Embryonic facial prominence (tissue), 1 donor: ENCODE measurements around the gene LDLRAD4.

Experiments
- DNase-seq: peaks from one replicate; pipeline ENCODE4 v3.0.0-alpha.2; 2016; ENCODE audit errors: extremely low spot score

LDLRAD4 gene

DNA sequence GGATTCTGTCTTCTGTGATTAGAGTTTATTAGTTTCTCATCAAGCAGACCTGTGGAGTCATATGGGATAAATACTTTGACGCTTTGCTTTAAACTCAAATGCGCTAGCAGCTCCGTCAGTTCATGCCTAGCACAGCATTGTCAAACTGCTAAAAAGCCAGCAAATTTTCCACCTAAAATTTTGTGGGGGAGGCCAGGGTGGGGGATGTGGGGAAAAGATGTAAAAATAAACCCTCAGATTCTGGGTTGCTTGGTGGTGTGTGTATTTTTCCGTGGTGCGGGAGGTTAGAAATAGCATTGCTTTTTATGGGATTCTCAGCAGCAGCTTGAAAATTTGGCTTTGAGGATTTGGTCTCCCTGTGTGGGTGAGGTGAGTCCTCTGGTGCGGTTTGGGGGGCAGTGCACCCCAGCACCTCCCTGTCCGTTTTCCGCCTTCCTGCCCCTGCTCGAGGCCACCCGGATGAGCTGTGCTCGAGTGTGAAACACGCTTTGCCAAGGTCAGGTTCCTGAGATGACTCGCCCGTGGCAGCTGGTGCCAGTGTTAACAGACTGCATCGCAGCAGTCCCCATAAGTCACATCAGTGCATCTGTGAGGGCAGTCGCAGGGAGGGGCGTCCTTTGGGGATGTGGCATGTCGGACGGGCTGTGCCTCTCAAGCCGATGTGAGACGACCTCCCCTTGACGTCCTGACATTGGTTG lies 65.9 kb downstream of the LDLRAD4 start:
- no peak for DNase-seq

DNA sequence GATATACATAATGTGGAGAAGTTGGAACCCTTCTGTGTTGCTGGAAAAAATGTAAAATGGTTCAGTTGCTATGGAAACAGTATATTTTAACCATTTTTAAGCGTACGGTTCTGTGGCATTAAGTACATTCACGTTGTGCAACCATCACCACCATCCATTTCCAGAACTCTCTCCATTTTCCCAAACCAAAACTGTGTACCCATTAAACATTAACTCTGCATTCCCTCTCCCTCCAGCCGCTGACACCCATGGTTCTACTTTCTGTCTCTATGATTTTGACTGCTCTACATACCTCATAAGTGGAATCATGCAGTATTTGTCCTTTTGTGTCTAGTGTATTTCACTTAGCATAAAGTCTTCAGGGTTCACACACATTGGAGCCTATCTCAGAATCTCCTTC lies 67.3 kb downstream of the LDLRAD4 start:
- no peak for DNase-seq

DNA sequence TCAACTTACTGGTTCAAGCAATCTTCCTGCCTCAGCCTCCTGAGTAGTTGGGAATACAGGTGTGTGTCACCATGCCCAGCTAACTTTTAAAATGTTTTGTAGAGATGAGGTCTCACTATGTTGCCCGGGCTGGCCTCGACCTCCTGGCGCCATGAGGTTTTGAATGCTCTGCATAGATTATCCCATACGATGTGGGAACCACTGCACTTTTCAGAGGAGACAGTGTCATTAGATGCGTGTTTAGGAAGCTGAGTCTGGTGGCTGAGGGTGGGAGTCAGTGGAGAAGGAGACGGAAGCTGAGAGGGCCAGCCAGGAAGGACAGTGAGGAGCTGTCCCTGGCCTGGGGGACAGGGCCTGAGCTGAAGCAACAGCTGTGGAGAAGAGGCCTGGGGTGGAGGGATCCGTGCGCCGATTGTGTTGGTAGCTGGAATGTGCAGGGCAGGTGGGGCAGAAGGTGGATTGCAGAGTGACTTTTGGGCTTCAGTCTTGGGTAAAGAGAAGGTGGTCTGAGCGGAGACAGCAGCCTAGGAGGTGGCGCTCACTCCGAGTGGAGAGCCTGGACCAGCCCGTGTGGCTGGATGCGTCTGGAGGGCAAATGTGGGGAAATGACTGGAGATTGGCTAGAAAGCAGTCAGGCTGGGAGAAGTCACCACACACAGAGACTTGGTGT lies 68.0 kb downstream of the LDLRAD4 start:
- DNase-seq = no peak

DNA sequence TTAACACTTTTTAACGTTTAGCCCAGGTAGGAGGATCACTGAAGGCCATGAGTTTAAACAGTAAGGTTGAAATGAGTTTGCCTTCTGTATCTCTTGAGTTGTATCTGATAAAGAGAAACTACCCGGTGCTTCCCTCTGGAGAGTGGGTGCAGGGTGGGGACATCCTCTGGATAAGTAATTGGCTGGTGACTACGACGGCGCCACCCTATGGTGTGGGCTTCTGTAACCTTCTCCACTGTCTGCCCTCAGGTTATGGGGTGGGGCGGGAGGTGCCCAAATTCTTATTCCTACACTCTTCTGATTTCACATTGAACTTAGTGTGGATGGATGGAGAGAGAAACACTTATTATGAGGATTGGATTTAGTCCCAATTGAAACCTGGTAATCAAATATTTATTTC lies 68.8 kb downstream of the LDLRAD4 start:
- DNase-seq = no peak

DNA sequence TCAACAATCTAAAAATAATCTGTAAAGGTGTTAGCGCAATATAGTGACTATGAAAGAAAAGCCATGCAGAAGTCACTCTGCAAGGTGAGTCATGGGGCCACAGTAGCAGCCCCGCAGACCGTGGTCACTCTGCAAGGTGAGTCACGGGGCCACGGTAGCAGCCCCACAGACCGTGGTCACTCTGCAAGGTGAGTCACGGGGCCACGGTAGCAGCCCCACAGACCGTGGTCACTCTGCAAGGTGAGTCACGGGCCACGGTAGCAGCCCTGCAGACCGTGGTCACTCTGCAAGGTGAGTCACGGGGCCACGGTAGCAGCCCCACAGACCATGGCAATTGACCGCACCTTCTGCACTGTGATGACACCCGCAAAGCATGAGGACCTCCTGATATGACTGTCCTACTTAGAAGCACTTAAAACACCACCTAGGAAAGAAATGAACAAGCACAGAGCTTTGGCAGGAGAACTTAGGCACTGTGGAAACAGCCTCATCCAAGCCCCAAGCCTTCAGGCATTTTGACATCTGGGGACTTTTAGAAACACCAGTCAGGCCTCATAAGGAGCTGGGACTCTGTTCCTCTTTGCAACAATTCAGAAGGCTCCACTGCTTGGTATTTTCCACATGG lies 70.1 kb downstream of the LDLRAD4 start:
- DNase-seq = no peak

DNA sequence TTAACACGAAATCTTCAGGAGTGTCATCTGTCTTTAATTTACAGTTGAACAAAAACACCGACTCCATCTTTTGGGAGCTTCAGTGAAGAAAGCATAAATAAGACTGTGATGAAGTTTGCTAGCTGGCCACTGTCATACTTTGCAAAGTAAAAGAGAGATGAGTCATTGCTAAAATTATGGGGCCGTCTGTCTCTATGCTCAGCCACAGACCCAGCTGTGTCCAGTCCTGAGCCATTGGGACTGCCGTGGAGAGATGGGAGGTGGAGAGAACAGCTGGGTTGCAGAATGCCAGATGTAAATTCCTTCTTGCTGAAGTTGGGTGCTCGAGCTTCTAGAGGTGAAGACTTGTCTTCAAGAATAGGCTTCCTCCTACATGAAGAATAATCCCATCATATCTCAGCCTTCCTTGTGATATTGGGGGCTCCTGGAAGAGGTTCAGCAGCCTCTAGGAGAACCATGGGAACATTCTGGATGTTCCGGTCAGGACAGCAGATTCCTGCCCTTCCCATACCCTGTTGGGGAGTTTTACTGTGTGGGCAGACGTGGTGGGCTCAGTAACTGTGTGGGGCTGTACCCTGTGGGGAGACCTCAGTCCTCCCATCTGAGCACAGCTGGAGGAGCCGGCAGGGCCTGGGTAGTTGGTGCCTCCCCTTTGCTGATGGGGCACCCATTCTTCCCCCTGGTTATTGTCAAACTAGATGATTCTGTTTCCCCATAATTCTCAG lies 71.1 kb downstream of the LDLRAD4 start:
- DNase-seq = no peak

DNA sequence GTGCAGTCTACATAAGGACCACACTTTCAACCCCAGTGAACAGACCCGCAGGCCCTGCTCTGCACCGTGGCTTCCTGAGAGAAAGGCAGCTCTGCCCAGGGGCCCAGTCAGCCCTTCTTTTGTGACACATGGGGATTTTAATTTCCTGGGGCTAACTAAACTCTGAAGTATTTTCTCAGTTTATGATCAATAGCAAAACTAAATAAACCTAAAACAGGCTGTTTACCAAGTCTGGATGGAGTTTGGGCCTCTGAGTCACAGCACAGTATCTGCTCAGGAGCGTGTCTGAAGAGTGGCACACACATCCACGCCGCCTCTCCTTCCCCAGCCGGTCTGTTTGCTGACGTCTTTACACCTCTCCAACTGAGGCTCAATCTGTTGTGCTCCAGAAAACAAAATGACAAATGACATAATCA lies 72.3 kb downstream of the LDLRAD4 start:
- DNase-seq = no peak

DNA sequence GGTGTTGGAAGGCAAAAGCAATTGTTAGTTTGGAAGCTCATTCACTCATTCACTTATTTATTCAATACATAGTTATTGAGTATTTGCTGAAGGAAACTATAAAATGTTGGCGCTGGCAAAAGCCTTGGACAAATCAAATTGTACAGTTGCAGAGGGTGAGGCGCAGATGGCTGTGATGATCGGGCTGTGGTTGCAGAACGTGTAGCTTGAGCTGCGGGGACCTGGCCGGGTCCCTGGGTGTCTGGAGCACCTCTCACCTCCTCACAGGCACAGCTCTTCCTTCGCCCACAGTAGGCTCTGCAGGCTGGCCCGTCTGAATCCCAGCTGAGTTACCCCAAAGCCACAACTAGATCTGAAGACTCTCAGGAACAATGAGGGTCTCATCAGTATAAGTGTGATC lies 72.7 kb downstream of the LDLRAD4 start:
- no peak for DNase-seq

DNA sequence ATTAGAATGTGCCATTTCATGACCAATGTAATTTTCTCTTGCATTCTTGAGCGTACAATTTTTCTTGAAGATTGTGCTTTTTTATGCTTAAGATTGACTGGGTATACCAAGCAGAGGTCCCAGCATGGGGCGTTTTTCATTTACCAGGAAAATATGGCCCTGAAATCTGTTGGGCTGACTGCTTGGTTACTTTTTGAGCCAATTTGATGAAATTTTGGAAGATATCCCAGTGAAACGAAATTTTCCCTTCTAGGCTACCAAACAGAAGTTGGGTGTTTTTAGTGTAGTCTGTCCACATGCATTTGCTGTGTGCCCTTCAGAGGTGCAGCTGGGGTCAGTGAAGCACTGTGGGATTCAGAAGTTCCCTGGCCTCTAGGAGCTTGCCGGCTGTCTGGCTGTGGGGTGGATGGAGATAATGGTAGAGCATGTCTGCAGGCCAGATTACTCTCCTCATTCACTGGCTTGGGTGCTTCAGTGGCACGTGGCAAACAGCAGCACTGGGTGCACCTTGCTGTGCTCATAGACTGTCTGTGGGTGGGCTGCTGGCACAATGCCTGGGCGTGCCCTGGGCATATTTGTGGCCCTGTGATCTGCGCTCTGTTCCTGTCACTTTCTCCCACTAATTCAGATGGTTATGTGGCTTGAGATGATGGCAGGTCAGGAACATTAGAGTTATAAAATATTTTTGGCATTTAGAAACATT lies 73.3 kb downstream of the LDLRAD4 start:
- no peak for DNase-seq

DNA sequence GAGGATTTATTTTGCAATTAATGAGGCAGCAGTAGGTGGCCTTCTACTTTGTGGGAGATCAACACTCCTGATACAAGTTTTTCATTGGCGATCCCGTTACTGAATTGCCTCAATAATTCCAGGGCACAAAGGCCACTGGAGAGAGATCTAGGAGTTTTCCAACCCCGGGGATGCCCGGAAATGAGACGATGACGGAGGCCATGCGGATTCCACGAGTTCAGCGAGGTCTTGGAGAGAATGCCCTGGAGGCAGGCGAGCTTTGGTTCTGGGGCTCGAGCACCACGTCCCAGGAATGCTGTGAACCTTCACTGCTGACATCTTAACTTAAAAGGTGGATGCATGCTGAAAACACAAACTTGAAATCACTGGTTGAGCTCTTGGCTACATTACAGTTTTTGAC lies 74.2 kb downstream of the LDLRAD4 start:
- DNase-seq = no peak

DNA sequence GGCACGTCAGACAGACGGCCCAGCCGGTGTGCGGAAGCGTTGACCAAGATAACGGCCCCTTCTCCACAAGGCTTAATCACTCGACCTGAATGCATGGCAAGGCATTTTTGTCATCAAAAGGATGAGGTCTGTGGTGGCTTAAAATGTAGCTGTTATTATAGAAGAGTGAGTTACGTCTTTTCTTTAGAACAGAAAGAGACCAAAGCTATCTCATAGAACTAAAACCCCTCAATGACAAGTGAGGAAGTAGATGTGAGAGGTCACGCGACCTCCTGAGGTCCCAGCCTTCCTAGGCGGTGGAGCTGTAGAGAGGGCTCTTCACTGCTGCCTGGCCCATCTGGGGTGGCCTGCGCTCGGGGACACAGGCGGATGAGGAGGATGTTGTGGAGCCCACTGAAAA lies 75.7 kb downstream of the LDLRAD4 start:
- DNase-seq = no peak

DNA sequence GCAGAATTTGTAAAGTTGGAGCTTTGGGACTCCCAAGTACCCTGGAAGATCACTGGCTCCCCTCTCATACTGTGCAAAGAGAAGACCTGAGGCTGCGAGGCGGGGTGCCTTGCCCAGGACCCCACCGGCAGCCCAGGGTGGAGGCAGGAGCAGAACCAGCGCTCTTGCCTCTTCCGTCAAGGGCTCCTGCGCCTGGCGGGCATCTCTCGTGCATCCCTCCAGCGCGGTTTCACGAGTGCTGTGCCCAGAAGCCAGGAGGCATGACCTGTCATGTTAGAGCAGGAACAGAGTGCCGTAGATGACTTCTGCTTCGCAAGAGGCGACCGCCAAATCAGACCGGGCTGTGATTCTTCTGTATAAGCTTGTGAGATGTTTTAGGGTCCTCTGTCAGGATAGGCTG lies 77.3 kb downstream of the LDLRAD4 start:
- no peak for DNase-seq

DNA sequence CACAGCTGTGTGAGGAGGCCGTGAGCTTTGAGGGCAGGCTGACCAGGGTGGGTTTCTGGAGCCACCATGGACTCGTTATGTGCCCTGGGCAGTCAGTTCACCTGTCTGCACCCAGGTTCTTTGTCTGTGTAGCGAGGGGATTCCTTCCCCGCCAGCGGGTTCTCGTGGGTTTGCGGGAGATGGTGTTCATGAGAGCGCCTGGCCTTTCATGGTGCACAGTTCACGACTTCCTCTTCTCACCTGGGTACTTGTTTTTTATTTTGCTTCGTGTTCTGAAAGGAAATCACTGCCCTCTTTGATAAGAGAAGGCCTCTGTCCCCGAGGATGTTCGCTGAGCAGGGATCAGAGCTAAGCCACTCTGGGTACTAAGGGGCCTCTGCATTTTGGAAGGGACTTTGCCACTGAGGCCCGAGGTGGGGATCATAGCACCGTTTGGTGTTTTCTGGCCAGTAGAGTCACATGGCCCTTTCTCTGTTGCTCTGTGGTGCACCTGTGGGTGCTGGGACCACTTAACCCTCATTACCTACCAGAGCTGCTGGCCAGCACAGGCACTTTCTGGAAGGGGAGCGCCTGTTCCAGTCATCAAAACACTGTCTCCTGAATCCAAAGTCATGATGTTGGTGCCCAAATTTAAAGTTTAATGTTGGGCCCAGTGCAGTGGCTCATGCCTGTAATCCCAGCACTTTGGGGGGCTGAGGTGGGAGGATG lies 78.5 kb downstream of the LDLRAD4 start:
- no peak for DNase-seq

DNA sequence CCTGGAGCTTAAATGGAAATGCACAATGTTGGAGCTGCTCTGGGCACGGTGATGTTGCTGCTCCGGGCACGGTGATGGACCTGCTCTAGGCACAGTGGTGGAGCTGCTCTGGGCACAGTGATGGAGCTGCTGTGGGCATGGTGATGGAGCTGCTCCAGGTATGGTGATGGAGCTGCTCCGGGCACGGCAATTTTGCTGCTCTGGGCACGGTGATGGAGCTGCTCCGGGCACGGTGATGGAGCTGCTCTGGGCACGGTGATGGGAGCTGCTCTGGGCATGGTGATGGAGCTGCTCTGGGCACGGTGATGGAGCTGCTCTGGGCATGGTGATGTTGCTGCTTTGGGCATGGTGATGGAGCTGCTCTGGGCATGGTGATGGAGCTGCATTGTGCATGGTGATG lies 79.7 kb downstream of the LDLRAD4 start:
- DNase-seq = no peak

DNA sequence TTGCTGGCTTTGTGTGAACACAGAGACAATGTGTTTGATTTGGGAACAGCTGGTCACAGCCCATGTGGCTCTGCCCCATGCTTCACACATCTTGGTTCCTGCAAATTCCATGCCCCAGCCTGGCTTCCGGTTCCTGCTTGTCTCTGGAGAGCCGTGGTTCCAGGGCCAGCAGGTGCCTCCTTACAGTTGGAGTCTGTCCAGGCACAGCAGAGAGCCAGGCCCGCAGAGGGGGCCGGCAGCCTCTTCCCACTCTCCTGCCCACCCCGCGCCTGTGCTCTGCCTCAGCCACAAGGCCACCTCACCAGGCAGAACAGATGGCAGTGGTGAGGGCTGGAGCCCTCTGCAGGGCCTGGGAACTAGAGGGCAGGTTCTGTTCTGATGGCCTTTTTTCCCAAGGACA lies 81.5 kb downstream of the LDLRAD4 start:
- DNase-seq = no peak

DNA sequence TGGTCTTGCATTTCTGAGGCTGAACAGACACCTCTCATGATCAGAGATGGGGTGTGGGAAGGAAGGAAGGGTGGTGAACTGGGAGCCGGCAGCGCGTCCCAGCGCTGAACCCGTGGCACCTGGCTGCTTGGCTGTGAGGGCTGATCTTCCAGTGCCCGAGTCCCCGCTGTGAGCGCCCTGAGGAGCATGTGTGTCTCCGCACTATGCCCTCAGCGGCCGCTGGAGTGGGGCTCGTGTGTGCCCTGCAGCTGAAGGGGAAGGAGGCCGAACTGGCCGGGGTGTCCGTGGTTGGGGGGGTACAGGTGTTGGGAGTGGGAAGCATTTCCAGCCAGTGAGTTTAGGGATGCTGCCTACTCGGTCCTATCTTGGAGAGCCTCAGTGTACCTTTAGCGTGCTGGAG lies 82.2 kb downstream of the LDLRAD4 start:
- no peak for DNase-seq

DNA sequence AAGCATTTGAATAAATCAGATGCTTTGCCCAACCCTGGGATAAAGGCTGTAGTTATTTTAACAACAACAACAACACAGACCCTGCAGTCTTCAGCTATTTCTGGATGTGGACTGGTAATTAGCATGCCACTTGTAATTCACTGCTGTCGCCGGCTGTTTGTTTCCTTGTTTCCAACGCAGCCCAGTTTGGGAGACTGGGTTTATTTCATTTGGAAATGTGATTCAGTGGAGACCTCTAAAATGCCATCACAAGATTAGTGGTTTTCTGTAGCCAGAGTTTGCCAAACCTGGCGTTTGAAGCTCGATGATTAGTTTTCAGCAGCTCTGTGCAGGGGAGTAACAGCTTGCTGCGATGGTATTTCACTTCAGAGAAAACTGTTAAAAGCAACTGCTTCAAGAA lies 83.5 kb downstream of the LDLRAD4 start:
- no peak for DNase-seq

DNA sequence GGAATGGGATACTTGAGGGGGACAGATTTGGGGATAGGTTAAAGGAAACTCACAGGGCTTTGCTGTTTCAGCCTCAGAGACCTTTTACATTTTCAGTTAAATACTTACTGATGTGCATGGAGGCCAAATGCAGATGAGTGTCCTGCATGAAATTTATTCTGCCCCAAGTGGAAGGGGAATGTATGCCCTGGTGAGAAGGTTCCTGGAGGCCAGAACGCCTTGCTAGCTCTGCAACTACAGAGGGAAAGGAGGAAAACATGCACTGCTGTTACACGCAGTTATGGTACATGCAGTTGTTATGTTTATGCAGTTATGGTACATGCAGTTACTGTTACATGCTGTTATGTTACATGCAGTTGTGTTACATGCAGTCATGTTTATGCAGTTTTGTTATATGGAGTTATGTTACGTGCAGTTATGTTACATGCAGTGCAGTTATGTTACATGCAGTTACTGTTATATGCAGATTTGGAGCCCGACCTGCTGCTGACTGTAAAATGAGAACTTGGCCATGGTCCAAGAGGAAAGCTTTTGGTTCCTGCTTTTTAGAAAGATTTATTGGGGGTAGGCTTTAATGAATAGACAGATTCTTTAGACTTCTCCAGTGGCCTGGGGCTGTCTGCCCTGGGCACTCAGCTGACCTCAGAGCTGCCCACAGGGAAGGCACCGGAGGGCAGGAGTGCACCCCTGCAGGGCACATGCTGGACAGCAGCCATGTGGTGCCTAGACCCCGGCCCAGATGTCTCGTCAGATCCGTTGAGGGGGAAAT lies 84.1 kb downstream of the LDLRAD4 start:
- peak; percentile 23 for DNase-seq

DNA sequence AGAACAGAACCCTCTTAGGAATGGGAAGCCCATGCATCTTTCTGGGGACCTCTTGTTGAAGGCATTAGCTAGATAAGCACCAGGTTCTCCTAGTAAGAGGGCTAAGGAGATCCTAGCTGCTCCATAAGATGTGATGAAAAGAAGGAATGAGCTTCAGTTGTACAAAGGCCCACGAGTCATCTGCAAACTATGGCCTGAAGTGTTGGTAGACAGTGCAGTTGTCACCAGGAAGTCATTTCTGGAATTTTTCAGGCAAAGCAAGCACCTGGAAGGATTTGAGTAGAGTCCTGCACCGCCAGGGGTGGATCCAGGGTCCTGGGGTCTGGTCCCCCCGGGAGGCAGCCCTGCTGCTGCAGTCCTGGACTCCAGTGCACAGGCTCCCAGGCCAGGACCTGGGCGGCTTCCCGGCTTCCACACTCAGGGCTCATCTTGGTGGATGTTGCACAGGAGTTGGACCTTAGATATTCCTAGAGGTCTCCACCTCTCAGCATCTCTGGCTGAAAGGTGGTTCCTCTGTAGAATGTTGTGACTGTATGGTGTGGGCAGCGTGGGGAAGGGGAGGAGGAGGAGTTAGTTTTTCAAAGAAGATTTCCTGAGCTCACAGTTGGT lies 85.3 kb downstream of the LDLRAD4 start:
- no peak for DNase-seq

DNA sequence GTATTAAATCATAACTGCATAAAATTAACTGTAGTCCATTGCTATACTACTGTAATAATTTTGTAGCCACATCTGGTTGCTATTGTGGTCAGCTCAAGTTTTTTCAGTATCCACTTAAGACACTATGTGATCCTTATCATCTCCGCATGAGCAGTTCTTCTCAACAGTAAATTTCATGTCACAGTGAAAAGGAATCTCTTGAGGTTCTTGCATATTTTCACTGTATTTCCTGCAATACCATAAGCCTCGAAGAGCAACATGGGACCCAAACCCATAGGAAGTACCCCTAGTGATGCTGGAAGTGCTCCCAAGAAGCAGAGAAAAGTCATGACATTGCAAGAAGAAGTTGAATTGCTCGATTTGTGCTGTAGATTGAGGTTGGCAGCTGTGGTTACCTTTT lies 86.7 kb downstream of the LDLRAD4 start:
- no peak for DNase-seq
